GM23248 (cell line): ENCODE measurements around the gene EDC3. TPM values are rescaled to one million over a fixed set of nuclear protein-coding genes. Genes with fewer than 3 reads are reported as not detected.

ENCODE experiments used
- DNase-seq: peaks from one replicate; pipeline ENCODE4 v3.0.0-alpha.2; 2015
- H2AFZ ChIP-seq: fragments of 200-600 bp; sonication (generic); 2 replicates; pipeline ENCODE4 v1.6.1; 2016; ENCODE audit warnings: antibody characterized with exemption
- H3F3A ChIP-seq: fragments of 200-600 bp; sonication (generic); 2 replicates; pipeline ENCODE4 v1.6.1; 2016; ENCODE audit warnings: mild to moderate bottlenecking, antibody characterized with exemption, mixed run types; ENCODE audit not compliant: insufficient read depth
- H3K27ac ChIP-seq: fragments of 200-600 bp; sonication (generic); 2 replicates; pipeline ENCODE4 v1.5.1; 2016; ENCODE audit warnings: mild to moderate bottlenecking
- H3K27me3 ChIP-seq: fragments of 200-600 bp; sonication (generic); replicated peaks from 2 replicates; pipeline ENCODE4 v1.6.1; 2016; ENCODE audit warnings: mild to moderate bottlenecking; ENCODE audit not compliant: insufficient read depth
- H3K36me3 ChIP-seq: fragments of 200-600 bp; sonication (generic); 2 replicates; pipeline ENCODE4 v1.6.1; 2016; ENCODE audit warnings: low read depth, mild to moderate bottlenecking
- H3K4me1 ChIP-seq: fragments of 200-600 bp; sonication (generic); 2 replicates; pipeline ENCODE4 v1.6.1; 2016; ENCODE audit warnings: mild to moderate bottlenecking; ENCODE audit not compliant: insufficient read depth
- H3K4me2 ChIP-seq: fragments of 200-600 bp; sonication (generic); one replicate; pipeline ENCODE4 v1.6.1; 2016; ENCODE audit warnings: mild to moderate bottlenecking; ENCODE audit not compliant: unreplicated experiment
- H3K4me3 ChIP-seq: fragments of 200-600 bp; sonication (generic); 2 replicates; pipeline ENCODE4 v1.5.1; 2016; ENCODE audit warnings: mild to moderate bottlenecking
- H3K79me2 ChIP-seq: fragments of 200-600 bp; sonication (generic); 2 replicates; pipeline ENCODE4 v1.6.1; 2016; ENCODE audit warnings: mild to moderate bottlenecking; ENCODE audit not compliant: insufficient read depth
- H3K9ac ChIP-seq: fragments of 200-600 bp; sonication (generic); 2 replicates; pipeline ENCODE4 v1.6.1; 2016; ENCODE audit warnings: mild to moderate bottlenecking
- H3K9me2 ChIP-seq: fragments of 200-600 bp; sonication (generic); 2 replicates; pipeline ENCODE4 v1.6.1; 2016; ENCODE audit warnings: mixed run types, mild to moderate bottlenecking, moderate library complexity; ENCODE audit not compliant: insufficient read depth
- H3K9me3 ChIP-seq: fragments of 200-600 bp; sonication (generic); one replicate; pipeline ENCODE4 v1.6.1; 2017; ENCODE audit warnings: low read depth
- H4K20me1 ChIP-seq: fragments of 200-600 bp; sonication (generic); 2 replicates; pipeline ENCODE4 v1.6.0; 2016; ENCODE audit not compliant: insufficient read depth
- EZH2 ChIP-seq: fragments of 200-600 bp; sonication (generic); IDR thresholded peaks from 2 replicates; pipeline ENCODE4 v1.6.1; 2018; ENCODE audit warnings: antibody characterized with exemption, mild to moderate bottlenecking; ENCODE audit not compliant: insufficient read depth, poor library complexity, severe bottlenecking
- EZH2phosphoT487 ChIP-seq: fragments of 200-600 bp; sonication (generic); IDR thresholded peaks from 2 replicates; pipeline ENCODE4 v1.6.1; 2018; ENCODE audit warnings: antibody characterized with exemption, moderate library complexity, mild to moderate bottlenecking, low read depth; ENCODE audit not compliant: insufficient read depth
- WGBS, 2 experiments: methylation state at CpG; one replicate each; pipeline ENCODE4 v1.1.6; 2015 to 2017; ENCODE audit warnings: low lambda C conversion rate in 2 of 2, low coverage in 1 of 2; ENCODE audit errors: missing lambda C conversion rate in 2 of 2; 5-methylcytosine and 5-hydroxymethylcytosine counted together
- in situ Hi-C: fragments of 300-500 bp; cut with MboI; formaldehyde crosslinking; loops from 2 replicates; pipeline ENCODE4 v1.15.0; 2020
- polyA plus RNA-seq: library from polyadenylated mRNA; unstranded; fragments of >200 nt; fragmentation: Nextera tagmentation; extraction: Ambion mirVana; gene quantifications from 2 replicates; pipeline ENCODE4 v1.2.1, GENCODE V29; 2016
- total RNA-seq: library from RNA; depleted of rRNA; stranded (reverse); fragments of >200 nt; shearing (Covaris generic); gene quantifications from 2 replicates; pipeline ENCODE4 v1.2.3, GENCODE V29; 2014

The EDC3 gene
- total and polyA plus RNA-seq, 2 experiments from 2014 or later = 13.9 to 21.8 TPM

GRCh38 chr15:74611341-74611740 lies 84.5 kb downstream of the EDC3 start:
- H3K36me3 ChIP-seq = no peaks in the 10 kb centered on the region
- no peaks in the 10 kb centered on the region for H3K9me2 ChIP-seq
- peaks cover 12% of the 10 kb centered on the region for H3F3A ChIP-seq
- no peak overlapping the region for H3K27ac ChIP-seq
- no peak overlapping the region for H2AFZ ChIP-seq
- H3K4me2 ChIP-seq = no peak overlapping the region
- H3K9ac ChIP-seq = no peak overlapping the region
- H3K79me2 ChIP-seq = peaks cover 7% of the 10 kb centered on the region
- no peaks in the 10 kb centered on the region for H4K20me1 ChIP-seq
- no peaks in the 10 kb centered on the region for H3K27me3 ChIP-seq
- H3K9me3 ChIP-seq = no peaks in the 10 kb centered on the region
- no peak overlapping the region for H3K4me3 ChIP-seq
- peaks cover 4% of the 10 kb centered on the region; the same call in 1 of the 2 replicates for H3K4me1 ChIP-seq
- no peak for DNase-seq
- in situ Hi-C loops = no loop called here
- TF ChIP-seq EZH2phosphoT487 (no peak), EZH2 (no peak)
- 79 to 85% methylated on average over 11 of the region's 11 CpGs for WGBS, 2 experiments

- 52 to 60% methylated on average over 7 of the region's 7 CpGs for WGBS, 2 experiments
- Histone ChIP-seq H3K9ac (no peak overlapping the region), H3K4me1 (peaks cover 4% of the 10 kb centered on the region; the same call in 1 of the 2 replicates), H3K4me3 (no peak overlapping the region), H3K9me2 (no peaks in the 10 kb centered on the region), H4K20me1 (no peaks in the 10 kb centered on the region), H3K36me3 (no peaks in the 10 kb centered on the region), H2AFZ (no peak overlapping the region), H3K27me3 (no peaks in the 10 kb centered on the region), H3K9me3 (no peaks in the 10 kb centered on the region), H3K4me2 (no peak overlapping the region), H3K27ac (no peak overlapping the region), H3K79me2 (no peaks in the 10 kb centered on the region), H3F3A (peaks cover 7% of the 10 kb centered on the region)
- DNase-seq = no peak
- no peak for TF ChIP-seq EZH2
- TF ChIP-seq EZH2phosphoT487 = no peak
- in situ Hi-C loops = no loop called here
These were observed 85.4 kb downstream of the EDC3 start for GRCh38 chr15:74610302-74610951.

GRCh38 chr15:74609938-74610301 lies 85.9 kb downstream of the EDC3 start:
- no peak overlapping the region for H3K9ac ChIP-seq
- H2AFZ ChIP-seq = no peak overlapping the region
- H3F3A ChIP-seq = peaks cover 7% of the 10 kb centered on the region
- H3K27ac ChIP-seq = no peak overlapping the region
- no peaks in the 10 kb centered on the region for H3K79me2 ChIP-seq
- TF ChIP-seq EZH2phosphoT487 (no peak), EZH2 (no peak)
- H4K20me1 ChIP-seq = no peaks in the 10 kb centered on the region
- H3K4me3 ChIP-seq = no peak overlapping the region
- no peaks in the 10 kb centered on the region for H3K9me3 ChIP-seq
- no peaks in the 10 kb centered on the region for H3K27me3 ChIP-seq
- H3K4me1 ChIP-seq = peaks cover 4% of the 10 kb centered on the region; the same call in 1 of the 2 replicates
- WGBS, 2 experiments = 80 to 85% methylated on average over 3 of the region's 3 CpGs
- in situ Hi-C loops = no loop called here
- no peaks in the 10 kb centered on the region for H3K9me2 ChIP-seq
- no peak overlapping the region for H3K4me2 ChIP-seq
- H3K36me3 ChIP-seq = no peaks in the 10 kb centered on the region
- no peak for DNase-seq

- 63 to 86% methylated on average over 3 of the region's 3 CpGs for WGBS, 2 experiments
- peaks cover 6% of the 10 kb centered on the region for H3F3A ChIP-seq
- H3K4me1 ChIP-seq = no peaks in the 10 kb centered on the region
- no peaks in the 10 kb centered on the region for H4K20me1 ChIP-seq
- H3K4me2 ChIP-seq = no peak overlapping the region
- TF ChIP-seq EZH2 (no peak), EZH2phosphoT487 (no peak)
- H3K79me2 ChIP-seq = no peaks in the 10 kb centered on the region
- H3K27ac ChIP-seq = no peak overlapping the region
- H3K9me2 ChIP-seq = no peaks in the 10 kb centered on the region
- no peak overlapping the region for H3K9ac ChIP-seq
- H2AFZ ChIP-seq = no peak overlapping the region
- in situ Hi-C loops = no loop called here
- DNase-seq = no peak
- no peak overlapping the region for H3K4me3 ChIP-seq
- no peaks in the 10 kb centered on the region for H3K36me3 ChIP-seq
- H3K27me3 ChIP-seq = no peaks in the 10 kb centered on the region
- H3K9me3 ChIP-seq = no peaks in the 10 kb centered on the region
These were observed 87.0 kb downstream of the EDC3 start for GRCh38 chr15:74608786-74609185.
